ENCODE results near the gene ULK3. TPM values are rescaled to one million over a fixed set of nuclear protein-coding genes. Genes with fewer than 3 reads are reported as not detected.

ULK3 gene
- total RNA-seq, 1 experiment from 2014 or later, result 14.3 TPM

DNA sequence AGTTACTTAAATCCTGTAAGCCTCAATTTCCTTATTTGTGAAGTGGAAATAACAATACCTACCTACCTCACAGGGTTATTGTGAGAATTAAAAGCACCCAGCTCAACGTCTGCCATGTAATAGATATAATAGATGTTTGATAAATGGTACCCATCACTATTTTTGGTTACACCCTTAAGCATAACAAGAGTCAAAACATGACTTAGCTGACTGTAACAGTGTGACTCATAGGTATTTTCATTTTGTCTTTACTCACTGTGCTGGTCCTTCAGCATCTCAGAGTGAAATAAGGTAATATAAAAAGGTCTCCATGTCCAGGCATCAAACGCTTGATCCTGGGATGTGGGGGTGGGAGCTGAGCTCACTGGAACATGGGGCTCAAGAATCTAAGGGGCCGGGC, 13.5 kb downstream of the ULK3 start:
- Histone ChIP-seq H3K4me3 (no peak overlapping the region), H3K36me3 (no peaks in the 10 kb centered on the region), H3K27me3 (replicated peaks) (peaks cover 34% of the 10 kb centered on the region), H3K9me3 (replicated peaks) (no peaks in the 10 kb centered on the region; the same call in 1 of the 2 replicates), H3K27ac (no peak overlapping the region), H3K4me1 (replicated peaks) (no peaks in the 10 kb centered on the region)
- DNase-seq (ENCODE audit: low read depth in 1 of 2, low spot score in 2 of 2), result no peak

- Histone ChIP-seq H3K27me3 (replicated peaks) (peaks cover 38% of the 10 kb centered on the region), H3K9me3 (replicated peaks) (no peaks in the 10 kb centered on the region; the same call in 1 of the 2 replicates), H3K4me3 (no peak overlapping the region), H3K4me1 (replicated peaks) (no peaks in the 10 kb centered on the region), H3K36me3 (no peaks in the 10 kb centered on the region), H3K27ac (no peak overlapping the region)
- DNase-seq (ENCODE audit: low read depth in 1 of 2, low spot score in 2 of 2), result no peak
These were observed 14.1 kb downstream of the ULK3 start for GRCh38 chr15:74828835-74829234.

GRCh38 chr15:74827614-74828013, 15.3 kb downstream of the ULK3 start:
- H3K9me3 ChIP-seq (replicated peaks), result no peaks in the 10 kb centered on the region; the same call in 1 of the 2 replicates
- no peak for DNase-seq (ENCODE audit: low read depth in 1 of 2, low spot score in 2 of 2)
- H3K4me3 ChIP-seq, result no peak overlapping the region
- peaks cover 38% of the 10 kb centered on the region for H3K27me3 ChIP-seq (replicated peaks)
- H3K27ac ChIP-seq, result no peak overlapping the region
- no peaks in the 10 kb centered on the region for H3K4me1 ChIP-seq (replicated peaks)
- no peaks in the 10 kb centered on the region for H3K36me3 ChIP-seq

DNA sequence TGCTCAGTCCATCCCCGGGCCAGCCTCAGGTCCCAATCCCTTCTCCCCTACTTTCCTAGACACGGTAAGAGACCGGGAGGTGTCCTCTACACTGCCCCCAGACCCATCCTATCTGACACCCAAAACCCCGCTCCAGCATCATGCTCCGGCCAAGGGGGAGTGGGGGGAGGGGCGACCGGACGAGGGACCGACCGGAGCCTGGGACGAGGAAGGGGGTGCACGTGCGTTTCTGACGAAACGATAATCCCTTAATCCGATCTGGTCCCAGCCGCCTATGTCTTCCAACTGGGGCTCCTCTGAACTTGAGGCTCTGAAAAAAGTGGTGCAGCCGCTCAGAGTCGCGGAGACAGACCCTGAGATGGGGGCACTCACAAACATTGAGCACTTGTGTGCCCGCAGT, 16.0 kb downstream of the ULK3 start:
- H3K4me1 ChIP-seq (replicated peaks), result no peaks in the 10 kb centered on the region
- H3K36me3 ChIP-seq, result no peaks in the 10 kb centered on the region
- H3K27ac ChIP-seq, result no peak overlapping the region
- H3K9me3 ChIP-seq (replicated peaks), result no peaks in the 10 kb centered on the region; the same call in 1 of the 2 replicates
- DNase-seq (ENCODE audit: low read depth in 1 of 2, low spot score in 2 of 2), result no peak
- H3K27me3 ChIP-seq (replicated peaks), result peaks cover 38% of the 10 kb centered on the region
- no peak overlapping the region for H3K4me3 ChIP-seq

- Histone ChIP-seq H3K9me3 (replicated peaks) (no peaks in the 10 kb centered on the region; the same call in 1 of the 2 replicates), H3K4me3 (no peak within 1 kb of the TSS), H3K36me3 (no peaks in the 10 kb centered on the region), H3K27me3 (replicated peaks) (peaks cover 38% of the 10 kb centered on the region), H3K4me1 (replicated peaks) (no peaks in the 10 kb centered on the region), H3K27ac (no peak within 1 kb of the TSS)
- no peak for DNase-seq (ENCODE audit: low read depth in 1 of 2, low spot score in 2 of 2)
These were observed 16.6 kb downstream of the ULK3 start, which contains the start of gene CPLX3 for GRCh38 chr15:74826364-74826819. CPLX3 (plus strand) TSS chr15:74826627; CDS start chr15:74826704, 77 bp downstream.

GRCh38 chr15:74825866-74826265, 17.1 kb downstream of the ULK3 start:
- Histone ChIP-seq H3K9me3 (replicated peaks) (no peaks in the 10 kb centered on the region; the same call in 1 of the 2 replicates), H3K4me1 (replicated peaks) (no peaks in the 10 kb centered on the region), H3K27me3 (replicated peaks) (peaks cover 38% of the 10 kb centered on the region), H3K27ac (no peak overlapping the region), H3K36me3 (no peaks in the 10 kb centered on the region), H3K4me3 (no peak overlapping the region)
- no peak for DNase-seq (ENCODE audit: low read depth in 1 of 2, low spot score in 2 of 2)

DNA sequence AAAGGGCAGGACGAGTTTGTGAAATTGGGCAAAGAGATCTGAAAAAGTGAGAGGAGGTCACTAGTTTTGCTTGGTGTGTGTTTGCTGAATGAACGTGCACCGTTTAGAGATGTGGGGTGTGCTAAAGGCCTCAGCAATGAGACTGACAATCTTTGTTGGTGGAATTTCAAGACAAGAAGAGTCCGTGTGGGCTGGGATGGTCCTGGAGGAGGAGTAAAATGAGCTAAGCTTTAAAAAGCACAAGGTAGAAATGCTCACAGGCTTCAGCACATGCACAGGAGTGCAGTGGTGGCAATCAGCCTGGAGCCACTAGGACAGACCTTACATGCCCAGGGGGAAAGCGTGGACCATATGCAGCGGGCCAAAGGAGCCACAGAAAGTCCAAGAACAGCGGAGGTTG, 18.0 kb downstream of the ULK3 start:
- Histone ChIP-seq H3K9me3 (replicated peaks) (no peaks in the 10 kb centered on the region; the same call in 1 of the 2 replicates), H3K36me3 (no peaks in the 10 kb centered on the region), H3K4me3 (no peak overlapping the region), H3K4me1 (replicated peaks) (no peaks in the 10 kb centered on the region), H3K27me3 (replicated peaks) (peaks cover 38% of the 10 kb centered on the region), H3K27ac (no peak overlapping the region)
- DNase-seq (ENCODE audit: low read depth in 1 of 2, low spot score in 2 of 2), result no peak

GRCh38 chr15:74823324-74823723, 19.6 kb downstream of the ULK3 start:
- H3K4me3 ChIP-seq, result no peak overlapping the region
- no peaks in the 10 kb centered on the region for H3K36me3 ChIP-seq
- no peaks in the 10 kb centered on the region for H3K9me3 ChIP-seq (replicated peaks)
- DNase-seq (ENCODE audit: low read depth in 1 of 2, low spot score in 2 of 2), result no peak
- H3K4me1 ChIP-seq (replicated peaks), result peaks cover 9% of the 10 kb centered on the region
- peaks cover 33% of the 10 kb centered on the region for H3K27me3 ChIP-seq (replicated peaks)
- H3K27ac ChIP-seq, result no peak overlapping the region

DNA sequence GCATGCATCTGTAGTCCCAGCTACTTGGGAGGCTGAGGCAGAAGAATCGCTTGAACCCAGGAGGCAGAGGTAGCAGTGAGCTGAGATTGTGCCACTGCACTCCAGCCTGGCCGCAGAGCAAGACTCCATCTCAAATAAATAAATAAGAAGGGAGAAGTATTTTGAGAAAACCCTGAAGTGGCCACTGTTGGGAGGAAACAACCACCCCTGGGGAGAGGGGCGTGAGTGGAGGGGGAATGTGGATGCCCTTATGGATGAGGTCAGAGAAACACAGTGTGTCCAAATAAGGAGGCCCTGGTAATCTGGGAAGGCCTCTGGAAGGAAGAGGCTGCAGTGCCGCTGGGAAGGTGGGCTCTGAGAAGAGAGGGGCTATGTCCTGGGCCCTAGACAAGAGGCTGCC, 20.7 kb downstream of the ULK3 start:
- Histone ChIP-seq H3K9me3 (replicated peaks) (no peaks in the 10 kb centered on the region), H3K4me1 (replicated peaks) (peaks cover 11% of the 10 kb centered on the region), H3K36me3 (no peaks in the 10 kb centered on the region), H3K4me3 (no peak overlapping the region), H3K27ac (no peak overlapping the region), H3K27me3 (replicated peaks) (peaks cover 23% of the 10 kb centered on the region)
- no peak for DNase-seq (ENCODE audit: low read depth in 1 of 2, low spot score in 2 of 2)

- H3K4me1 ChIP-seq (replicated peaks), result peaks cover 11% of the 10 kb centered on the region
- H3K4me3 ChIP-seq, result no peak overlapping the region
- DNase-seq (ENCODE audit: low read depth in 1 of 2, low spot score in 2 of 2), result no peak
- no peaks in the 10 kb centered on the region for H3K9me3 ChIP-seq (replicated peaks)
- H3K27ac ChIP-seq, result no peak overlapping the region
- peaks cover 18% of the 10 kb centered on the region for H3K27me3 ChIP-seq (replicated peaks)
- H3K36me3 ChIP-seq, result no peaks in the 10 kb centered on the region
These were observed 21.2 kb downstream of the ULK3 start for GRCh38 chr15:74821790-74822158.

- Histone ChIP-seq H3K27me3 (replicated peaks) (peaks cover 15% of the 10 kb centered on the region; the same call in 1 of the 2 replicates), H3K4me1 (replicated peaks) (peaks cover 11% of the 10 kb centered on the region), H3K4me3 (no peak overlapping the region), H3K36me3 (no peaks in the 10 kb centered on the region), H3K9me3 (replicated peaks) (no peaks in the 10 kb centered on the region), H3K27ac (no peak overlapping the region)
- no peak for DNase-seq (ENCODE audit: low read depth in 1 of 2, low spot score in 2 of 2)
These were observed 21.7 kb downstream of the ULK3 start for GRCh38 chr15:74821091-74821789.

GRCh38 chr15:74820056-74820455, 22.9 kb downstream of the ULK3 start:
- Histone ChIP-seq H3K4me1 (replicated peaks) (peaks cover 11% of the 10 kb centered on the region), H3K36me3 (no peaks in the 10 kb centered on the region), H3K27ac (no peak overlapping the region), H3K27me3 (replicated peaks) (peaks cover 9% of the 10 kb centered on the region; the same call in 1 of the 2 replicates), H3K4me3 (no peak overlapping the region), H3K9me3 (replicated peaks) (no peaks in the 10 kb centered on the region)
- no peak for DNase-seq (ENCODE audit: low read depth in 1 of 2, low spot score in 2 of 2)

DNA sequence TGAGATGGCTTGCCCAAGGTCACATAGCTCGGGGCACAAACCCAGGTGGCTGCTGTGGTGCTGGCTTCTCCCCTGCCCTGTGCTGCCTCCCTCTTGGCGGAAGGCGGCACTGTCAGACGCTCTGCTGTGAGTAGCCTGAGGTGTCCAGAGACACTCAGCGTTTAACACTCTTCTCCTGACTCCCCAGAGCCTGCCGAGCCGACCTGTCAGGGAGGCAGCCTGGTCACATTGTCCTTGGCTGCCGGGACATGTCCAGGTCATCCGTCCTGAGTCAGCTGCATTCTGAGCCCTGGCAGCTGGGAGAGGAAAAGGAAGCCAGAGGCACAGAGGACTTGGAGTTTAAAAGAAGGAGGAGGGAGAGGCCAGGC, 25.6 kb downstream of the ULK3 start:
- Histone ChIP-seq H3K4me3 (no peak overlapping the region), H3K27ac (no peak overlapping the region), H3K27me3 (replicated peaks) (no peaks in the 10 kb centered on the region), H3K4me1 (replicated peaks) (peaks cover 11% of the 10 kb centered on the region), H3K36me3 (no peaks in the 10 kb centered on the region), H3K9me3 (replicated peaks) (no peaks in the 10 kb centered on the region)
- DNase-seq (ENCODE audit: low read depth in 1 of 2, low spot score in 2 of 2), result no peak

- Histone ChIP-seq H3K9me3 (replicated peaks) (no peaks in the 10 kb centered on the region), H3K4me1 (replicated peaks) (peaks cover 11% of the 10 kb centered on the region), H3K4me3 (no peak overlapping the region), H3K27me3 (replicated peaks) (no peaks in the 10 kb centered on the region), H3K27ac (no peak overlapping the region), H3K36me3 (no peaks in the 10 kb centered on the region)
- no peak for DNase-seq (ENCODE audit: low read depth in 1 of 2, low spot score in 2 of 2)
These were observed 26.2 kb downstream of the ULK3 start for GRCh38 chr15:74816624-74817369.
